GM18868 (cell line): Measurements from ENCODE around the gene PRKCB.

ENCODE experiments used
- ATAC-seq: cut with Tn5 transposase; IDR thresholded peaks from one replicate; pipeline ENCODE4 v1.9.1; 2021; ENCODE audit warnings: mild to moderate bottlenecking, moderate library complexity; ENCODE audit not compliant: unreplicated experiment

The PRKCB gene

GRCh38 chr16:23836078-23836403 is 258 bp downstream of the PRKCB start:
- ATAC-seq, result peak; percentile 17

GRCh38 chr16:23836404-23837311 is 875 bp downstream of the PRKCB start:
- ATAC-seq, result no peak

- no peak for ATAC-seq
Measured at GRCh38 chr16:23837553-23838308, 1.9 kb downstream of the PRKCB start.

- no peak for ATAC-seq
Measured at GRCh38 chr16:23838485-23839142, 2.8 kb downstream of the PRKCB start.

- ATAC-seq, result no peak
Measured at GRCh38 chr16:23840310-23840709, 4.5 kb downstream of the PRKCB start.

- ATAC-seq, result peak; percentile 77
Measured at GRCh38 chr16:23842137-23842600, 6.4 kb downstream of the PRKCB start.

- ATAC-seq, result peak; percentile 27
Measured at GRCh38 chr16:23843143-23843542, 7.4 kb downstream of the PRKCB start.

- no peak for ATAC-seq
Measured at GRCh38 chr16:23847251-23847650, 11.5 kb downstream of the PRKCB start.

GRCh38 chr16:23847948-23848347 is 12.2 kb downstream of the PRKCB start:
- no peak for ATAC-seq

GRCh38 chr16:23848958-23849357 is 13.2 kb downstream of the PRKCB start:
- ATAC-seq, result no peak

GRCh38 chr16:23852794-23853562 is 17.2 kb downstream of the PRKCB start:
- ATAC-seq, result no peak

- ATAC-seq, result no peak
Measured at GRCh38 chr16:23855010-23855409, 19.2 kb downstream of the PRKCB start.

- ATAC-seq, result peak; percentile 53
Measured at GRCh38 chr16:23856251-23856709, 20.5 kb downstream of the PRKCB start.

GRCh38 chr16:23857256-23857880 is 21.6 kb downstream of the PRKCB start:
- no peak for ATAC-seq

GRCh38 chr16:23857881-23858269 is 22.1 kb downstream of the PRKCB start:
- ATAC-seq, result no peak

- no peak for ATAC-seq
Measured at GRCh38 chr16:23858542-23858941, 22.8 kb downstream of the PRKCB start.

GRCh38 chr16:23859713-23860269 is 24.0 kb downstream of the PRKCB start:
- ATAC-seq, result no peak

GRCh38 chr16:23861874-23862273 is 26.1 kb downstream of the PRKCB start:
- no peak for ATAC-seq

GRCh38 chr16:23862556-23862955 is 26.8 kb downstream of the PRKCB start:
- no peak for ATAC-seq
